ENCODE data around the gene ABCA12.
"Not testable (repeated sequence)": the region's sequence is repeated elsewhere in the genome, so short reads cannot be mapped to it uniquely, and the experiment has no call there.

The ABCA12 gene, protein sequence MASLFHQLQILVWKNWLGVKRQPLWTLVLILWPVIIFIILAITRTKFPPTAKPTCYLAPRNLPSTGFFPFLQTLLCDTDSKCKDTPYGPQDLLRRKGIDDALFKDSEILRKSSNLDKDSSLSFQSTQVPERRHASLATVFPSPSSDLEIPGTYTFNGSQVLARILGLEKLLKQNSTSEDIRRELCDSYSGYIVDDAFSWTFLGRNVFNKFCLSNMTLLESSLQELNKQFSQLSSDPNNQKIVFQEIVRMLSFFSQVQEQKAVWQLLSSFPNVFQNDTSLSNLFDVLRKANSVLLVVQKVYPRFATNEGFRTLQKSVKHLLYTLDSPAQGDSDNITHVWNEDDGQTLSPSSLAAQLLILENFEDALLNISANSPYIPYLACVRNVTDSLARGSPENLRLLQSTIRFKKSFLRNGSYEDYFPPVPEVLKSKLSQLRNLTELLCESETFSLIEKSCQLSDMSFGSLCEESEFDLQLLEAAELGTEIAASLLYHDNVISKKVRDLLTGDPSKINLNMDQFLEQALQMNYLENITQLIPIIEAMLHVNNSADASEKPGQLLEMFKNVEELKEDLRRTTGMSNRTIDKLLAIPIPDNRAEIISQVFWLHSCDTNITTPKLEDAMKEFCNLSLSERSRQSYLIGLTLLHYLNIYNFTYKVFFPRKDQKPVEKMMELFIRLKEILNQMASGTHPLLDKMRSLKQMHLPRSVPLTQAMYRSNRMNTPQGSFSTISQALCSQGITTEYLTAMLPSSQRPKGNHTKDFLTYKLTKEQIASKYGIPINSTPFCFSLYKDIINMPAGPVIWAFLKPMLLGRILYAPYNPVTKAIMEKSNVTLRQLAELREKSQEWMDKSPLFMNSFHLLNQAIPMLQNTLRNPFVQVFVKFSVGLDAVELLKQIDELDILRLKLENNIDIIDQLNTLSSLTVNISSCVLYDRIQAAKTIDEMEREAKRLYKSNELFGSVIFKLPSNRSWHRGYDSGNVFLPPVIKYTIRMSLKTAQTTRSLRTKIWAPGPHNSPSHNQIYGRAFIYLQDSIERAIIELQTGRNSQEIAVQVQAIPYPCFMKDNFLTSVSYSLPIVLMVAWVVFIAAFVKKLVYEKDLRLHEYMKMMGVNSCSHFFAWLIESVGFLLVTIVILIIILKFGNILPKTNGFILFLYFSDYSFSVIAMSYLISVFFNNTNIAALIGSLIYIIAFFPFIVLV (N-terminal part only)

GRCh38 chr2:215138479-215138878 is at the start of gene ABCA12:
Gene ABCA12 (minus strand): TSS chr2:215138626. CDS start chr2:215138208, 418 bp downstream.
- no peak for DNase-seq

DNA sequence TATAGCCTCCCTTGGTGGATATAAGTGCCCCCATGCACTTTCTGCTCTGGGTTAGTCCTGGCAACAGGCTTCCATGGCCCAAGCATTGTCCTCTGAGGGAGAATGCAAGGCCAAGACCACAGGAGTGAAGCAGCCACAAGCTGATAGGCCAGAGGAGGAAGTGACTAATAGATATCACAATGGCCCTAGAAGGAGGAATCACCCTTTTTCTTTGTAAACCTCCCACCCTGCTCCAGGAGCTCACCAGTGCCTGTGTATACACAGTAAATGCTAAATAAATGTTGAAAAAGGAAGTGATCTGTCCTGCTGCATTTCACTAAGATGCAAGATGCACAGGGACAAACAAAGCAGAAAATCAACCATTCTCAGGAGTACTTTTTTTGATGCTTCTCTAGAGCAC is 49.7 kb upstream of the ABCA12 start:
- DNase-seq, result no peak

GRCh38 chr2:215186021-215186420 is 47.6 kb upstream of the ABCA12 start:
- DNase-seq, result no peak

DNA sequence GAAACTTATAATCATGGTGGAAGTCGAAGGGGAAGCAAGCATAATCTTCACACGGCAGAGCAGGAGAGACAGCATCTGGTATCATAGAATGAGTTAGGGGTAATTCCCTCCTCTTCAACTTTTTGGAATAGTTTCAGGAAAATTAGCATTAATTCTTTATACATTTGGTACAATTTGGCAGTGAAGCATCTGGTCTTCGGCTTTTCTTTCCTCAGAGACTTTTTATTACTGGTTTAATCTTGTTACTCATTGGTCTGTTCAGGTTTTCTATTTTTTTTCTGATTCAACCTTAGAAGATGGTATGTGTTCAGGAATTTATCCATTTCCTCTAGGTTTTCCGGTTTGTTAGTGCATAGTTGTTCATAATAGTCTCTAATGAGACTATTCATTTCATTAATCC is 39.7 kb upstream of the ABCA12 start:
- DNase-seq, result no peak

DNA sequence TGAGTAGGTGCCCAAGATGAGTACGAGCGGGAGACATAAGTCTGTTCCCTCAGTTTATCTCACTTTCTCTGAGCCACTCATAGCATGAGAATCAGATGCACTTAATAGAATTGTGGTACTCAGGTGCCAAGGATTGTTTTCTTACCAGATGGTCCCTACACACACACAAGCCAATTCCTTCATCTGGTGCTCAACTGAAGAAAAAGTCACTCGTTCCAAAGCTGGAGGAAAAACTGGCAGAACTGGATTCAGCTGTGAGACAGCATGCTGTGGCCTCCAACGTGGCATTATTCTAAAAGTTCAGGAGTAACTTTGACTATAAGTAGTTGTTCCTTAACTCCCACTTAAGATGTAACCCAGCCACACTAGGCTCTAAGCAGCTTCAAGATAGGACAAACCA is 33.4 kb upstream of the ABCA12 start:
- DNase-seq, result no peak

DNA sequence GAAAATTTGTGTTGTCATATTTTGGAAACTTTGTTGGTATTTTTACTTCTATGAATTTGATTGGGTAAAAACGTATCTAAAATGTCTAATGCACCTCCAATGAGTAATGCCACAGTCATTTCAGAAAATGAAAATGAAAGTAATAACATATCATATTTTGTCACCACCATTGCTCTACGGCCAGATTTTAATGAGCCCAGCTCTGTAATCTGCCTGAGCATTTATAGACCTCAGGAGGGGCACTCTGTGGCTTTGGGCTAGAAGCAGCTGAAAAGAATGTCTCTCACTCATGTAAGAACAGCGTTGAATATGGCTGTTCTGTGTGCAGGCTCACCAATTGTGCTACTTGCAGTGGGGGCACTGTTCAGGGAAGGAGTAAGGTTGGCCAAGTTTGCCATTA is 32.7 kb upstream of the ABCA12 start:
- no peak for DNase-seq

DNA sequence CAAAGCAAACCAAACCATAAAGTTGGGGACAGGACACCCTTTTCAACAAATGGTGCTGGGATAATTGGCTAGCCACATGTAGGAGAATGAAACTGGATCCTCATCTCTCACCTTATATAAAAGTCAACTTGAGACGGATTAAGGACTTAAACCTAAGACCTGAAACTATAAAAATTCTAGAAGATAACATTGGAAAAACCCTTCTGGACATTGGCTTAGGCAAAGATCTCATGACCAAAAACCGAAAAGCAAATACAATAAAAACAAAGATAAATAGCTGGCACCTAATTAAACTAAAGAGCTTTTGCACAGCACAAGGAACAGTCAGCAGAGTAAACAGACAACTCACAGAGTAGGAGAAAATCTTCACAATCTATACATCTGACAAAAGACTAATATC is 28.1 kb upstream of the ABCA12 start:
- DNase-seq, result not testable (repeated sequence)

- not testable (repeated sequence) for DNase-seq
These were observed 24.9 kb upstream of the ABCA12 start for GRCh38 chr2:215163319-215163718.

GRCh38 chr2:215161301-215161829 is 22.9 kb upstream of the ABCA12 start:
- no peak for DNase-seq

- no peak for DNase-seq
These were observed 21.7 kb upstream of the ABCA12 start for GRCh38 chr2:215160081-215160480.

GRCh38 chr2:215156453-215156852 is 18.0 kb upstream of the ABCA12 start:
- no peak for DNase-seq

DNA sequence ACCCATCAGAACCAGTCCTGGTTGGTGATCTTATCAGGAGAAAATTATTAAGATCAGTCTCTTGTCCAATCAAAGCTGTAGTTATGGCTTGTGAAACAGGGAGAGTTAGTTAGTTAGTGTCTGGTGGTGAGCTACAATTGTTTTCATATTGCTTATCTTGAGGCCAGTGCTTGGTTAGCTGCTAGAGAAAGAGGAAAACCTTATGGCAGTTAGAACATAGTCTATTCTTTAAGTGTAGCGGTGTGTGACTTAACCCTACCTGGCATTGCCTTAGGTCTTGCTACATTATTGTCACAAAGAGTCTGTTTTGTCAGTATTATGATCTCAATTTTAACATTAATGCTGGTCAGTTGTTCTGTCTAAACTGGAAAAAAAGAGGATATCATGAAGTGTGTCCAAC is 11.5 kb upstream of the ABCA12 start:
- DNase-seq, result no peak

DNA sequence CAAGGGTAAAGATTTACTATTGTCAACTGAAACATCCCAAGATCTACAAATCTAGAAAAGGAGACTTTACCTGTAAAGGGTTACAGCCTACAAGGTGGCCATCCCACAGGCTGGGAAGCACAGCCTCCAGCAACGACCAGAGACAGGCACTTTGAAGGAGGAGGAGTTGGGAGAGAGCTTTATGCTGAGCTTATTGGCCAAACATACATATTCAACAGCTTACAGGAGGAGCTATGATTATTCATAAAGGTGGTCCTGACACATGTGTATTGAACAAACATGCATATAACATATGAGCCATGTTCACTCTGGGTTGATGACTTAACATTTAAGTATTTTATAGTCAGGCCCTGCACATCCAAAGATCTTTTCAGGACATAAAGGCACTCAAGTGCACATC is 11.1 kb upstream of the ABCA12 start:
- no peak for DNase-seq

DNA sequence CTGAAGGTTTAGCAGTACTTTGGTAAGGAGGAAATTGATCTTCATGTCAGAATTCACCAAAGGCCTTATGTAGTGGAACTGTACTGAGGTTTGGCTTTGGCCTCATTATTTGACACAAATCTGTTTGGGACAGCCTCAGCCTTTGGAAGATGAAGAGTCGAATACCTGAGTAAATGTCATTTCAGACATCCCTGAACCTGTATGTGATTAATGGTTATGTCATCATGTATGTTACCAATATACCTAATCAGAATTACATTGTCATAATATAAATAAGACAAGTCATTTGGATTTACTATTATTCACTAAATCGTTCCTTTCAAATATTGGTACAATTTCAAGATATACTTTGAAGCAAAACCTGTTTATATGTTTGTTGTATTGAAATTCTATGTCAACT is 10.6 kb upstream of the ABCA12 start:
- no peak for DNase-seq

GRCh38 chr2:215145611-215146010 is 7.2 kb upstream of the ABCA12 start:
- DNase-seq, result no peak

DNA sequence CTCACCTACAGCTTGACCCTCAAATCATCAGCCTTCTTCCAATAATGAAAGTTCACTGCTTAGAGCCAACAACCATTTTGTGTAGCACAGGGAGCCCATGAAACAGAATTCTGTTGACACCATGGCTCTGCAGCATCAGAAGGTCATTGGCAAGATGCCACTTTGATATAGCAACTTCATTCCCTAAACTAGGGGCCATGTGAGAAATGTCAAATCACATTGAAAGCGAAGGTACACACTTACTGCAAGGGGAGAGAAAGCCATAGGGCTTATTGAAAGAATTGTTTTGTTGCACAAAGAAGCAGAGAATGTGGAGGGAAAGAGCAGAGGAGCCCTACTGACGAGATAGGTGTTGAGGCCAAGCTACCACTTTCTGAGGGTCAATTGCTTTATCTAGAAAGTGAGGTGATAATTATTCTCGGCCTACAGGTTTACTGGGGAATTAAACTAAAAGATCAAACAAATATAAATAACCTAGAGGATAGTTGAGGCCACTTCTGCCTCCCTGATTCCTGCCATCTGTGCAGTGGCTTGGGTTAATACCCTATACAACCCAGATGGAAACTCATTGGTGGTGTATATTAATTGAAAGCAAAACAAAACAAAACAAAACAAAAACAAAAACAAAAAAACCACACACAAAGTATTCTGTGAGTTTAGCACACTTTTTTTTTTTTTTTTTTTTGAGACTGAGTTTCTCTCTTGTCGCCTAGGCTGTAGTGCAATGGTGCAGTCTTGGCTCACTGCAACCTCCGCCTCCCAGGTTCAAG is 5.9 kb upstream of the ABCA12 start:
- DNase-seq, result no peak

- DNase-seq, result no peak
These were observed 5.0 kb upstream of the ABCA12 start for GRCh38 chr2:215143458-215143857.

DNA sequence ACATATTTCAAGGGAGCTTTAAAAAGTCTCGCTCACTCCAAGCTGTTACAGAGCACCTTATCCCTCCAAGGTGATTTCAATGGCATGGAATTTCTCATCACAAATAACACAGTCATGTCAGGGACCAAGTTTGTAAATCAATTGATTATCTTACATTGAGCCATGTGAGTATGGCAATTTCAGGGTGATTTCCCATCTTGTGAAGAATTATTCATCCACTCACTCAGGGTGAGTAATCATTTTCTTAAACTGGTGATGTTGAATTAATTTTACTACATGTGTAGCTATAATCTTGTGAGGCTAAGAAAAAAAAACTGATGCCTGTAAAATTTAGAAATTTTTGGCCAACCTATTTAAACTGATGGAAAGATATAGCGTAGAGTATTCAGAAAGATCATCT is 3.3 kb upstream of the ABCA12 start:
- no peak for DNase-seq

DNA sequence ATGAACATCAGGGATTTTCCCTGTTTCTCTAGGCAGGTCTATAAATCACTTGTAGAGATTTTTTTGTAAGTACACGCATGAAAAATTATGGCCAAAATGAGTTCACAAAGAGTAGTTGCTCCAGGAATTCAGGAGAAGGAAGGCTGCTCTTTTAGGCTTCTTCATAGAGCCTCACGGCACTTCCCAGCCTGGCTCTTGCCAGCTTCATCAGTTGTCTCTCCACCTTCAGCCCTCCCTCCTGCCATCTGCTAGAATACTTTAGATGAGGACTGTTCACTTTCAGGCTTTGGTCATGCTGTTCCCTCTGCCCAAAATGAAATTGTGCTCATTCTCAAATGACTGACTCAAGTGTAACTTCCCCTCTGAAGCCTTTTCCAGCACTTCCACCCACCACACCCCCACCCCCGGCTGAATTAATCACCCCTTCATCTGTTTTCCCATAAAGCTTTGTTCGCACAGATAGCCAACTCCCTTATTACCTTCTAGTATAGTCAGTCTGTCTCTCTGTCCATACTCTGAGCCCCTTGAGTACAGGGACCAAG is 1.8 kb upstream of the ABCA12 start:
- DNase-seq, result no peak

DNA sequence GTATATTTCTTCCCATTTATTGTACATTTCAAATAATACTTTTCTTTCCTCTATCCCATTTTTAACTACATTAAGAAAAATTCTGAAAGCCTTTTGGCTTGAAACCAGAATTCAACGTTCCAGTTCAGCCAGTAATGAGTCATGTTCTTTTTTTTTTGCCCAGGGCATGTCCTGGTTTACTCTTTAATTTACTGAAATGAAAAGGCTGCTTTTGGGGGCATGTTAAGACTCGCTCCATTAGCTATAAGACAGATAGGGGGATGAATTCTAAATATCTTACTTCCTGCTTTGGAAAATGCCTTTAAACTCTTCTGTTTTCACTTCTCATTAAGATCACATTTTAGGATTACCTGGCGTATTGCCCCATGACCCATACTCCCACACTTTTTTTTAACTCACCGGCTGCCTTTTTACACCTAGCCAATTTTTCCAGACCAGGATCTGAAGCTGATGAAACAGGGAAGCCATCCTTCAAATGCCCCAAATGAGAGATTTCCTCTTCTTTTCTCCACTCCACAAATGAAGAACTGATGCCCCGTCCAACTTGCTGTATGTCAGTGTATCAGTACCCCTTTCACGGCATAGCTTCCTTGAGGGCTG is 585 bp downstream of the ABCA12 start:
- DNase-seq, result no peak

DNA sequence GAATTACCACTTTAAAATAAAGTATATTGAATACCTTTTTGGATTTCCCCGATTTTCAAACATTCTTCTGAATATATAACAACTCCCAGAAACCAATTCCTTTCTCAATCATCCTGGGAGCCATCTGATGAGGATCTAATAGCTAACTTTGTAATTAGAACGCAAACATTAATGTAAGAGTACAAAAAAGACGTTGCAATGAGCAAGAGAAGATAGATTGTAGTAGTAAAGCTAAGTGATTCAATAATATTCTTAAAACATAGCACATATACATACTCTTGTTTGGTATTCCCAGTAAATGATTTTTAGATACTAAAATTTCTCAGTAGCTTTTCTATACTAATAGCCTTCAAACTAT is 1.1 kb downstream of the ABCA12 start:
- no peak for DNase-seq

All from activated naive CD4-positive, alpha-beta T cell treated with anti-CD3 and anti-CD28 coated beads, Interleukin-2, amount 50 U/mL, for 16 hours (primary cell).